HEK293 (cell line): ENCODE results near the gene SLC39A11.

ENCODE experiments used
- CTCF ChIA-PET: fragments of 350-600 bp; formaldehyde crosslinking; extraction: SDS; loops from one replicate; lab custom pipeline; 2021; ENCODE audit warnings: antibody characterized with exemption; lab: Yijun Ruan, JAX
- POLR2A ChIA-PET: fragments of 300-600 bp; formaldehyde crosslinking; extraction: SDS; loops from one replicate; lab custom pipeline; 2020; ENCODE audit warnings: antibody characterized with exemption, inconsistent platforms; lab: Yijun Ruan, JAX
- H3K27ac ChIP-seq: fragments of 200-500 bp; sonication (Bioruptor generic); 2 replicates; pipeline ENCODE4 v1.5.1; 2014; ENCODE audit warnings: low read depth, low read length, control low read depth, inconsistent platforms; ENCODE audit errors: extremely low read depth
- H3K36me3 ChIP-seq, 2 experiments: fragments of 200-500 bp in 1 of 2; sonication (Bioruptor generic) in 1 of 2; 1 replicate in 1 of 2; 2 replicates in 1 of 2; pipeline ENCODE4 v1.5.1; 2014 to 2017; ENCODE audit warnings: inconsistent platforms in 2 of 2, low read length in 2 of 2; ENCODE audit not compliant: control insufficient read depth in 2 of 2, insufficient read depth in 1 of 2
- H3K4me1 ChIP-seq: fragments of 200-500 bp; sonication (Bioruptor generic); 2 replicates; pipeline ENCODE4 v1.5.1; 2014; ENCODE audit warnings: mild to moderate bottlenecking, low read length, inconsistent platforms; ENCODE audit not compliant: control insufficient read depth, insufficient read depth
- H3K4me3 ChIP-seq: 2 replicates; pipeline ENCODE4 v1.5.1; 2011; ENCODE audit warnings: low read depth, mild to moderate bottlenecking, control low read depth, low read length, moderate library complexity
- H3K9me3 ChIP-seq: fragments of 200-500 bp; sonication (Bioruptor generic); 2 replicates; pipeline ENCODE4 v1.5.1; 2014; ENCODE audit warnings: low read depth, low read length, inconsistent platforms; ENCODE audit not compliant: control insufficient read depth, insufficient read depth
- BCL11B ChIP-seq: fragments of 450-650 bp; formaldehyde crosslinking; IDR thresholded peaks from 2 replicates; pipeline ENCODE4 v1.5.1; 2016; ENCODE audit warnings: low read depth, missing biosample characterization, missing genetic modification characterization
- HOXA7 ChIP-seq: sonication (generic); formaldehyde crosslinking; IDR thresholded peaks from 2 replicates; pipeline ENCODE4 v1.8.1; 2022; ENCODE audit warnings: missing genetic modification reagents, borderline replicate concordance
- HOXD13 ChIP-seq: sonication (generic); formaldehyde crosslinking; IDR thresholded peaks from 2 replicates; pipeline ENCODE4 v1.8.0; 2022; ENCODE audit warnings: missing genetic modification reagents, borderline replicate concordance
- IKZF3 ChIP-seq: fragments of 450-650 bp; IDR thresholded peaks from 2 replicates; pipeline ENCODE4 v1.5.0; 2018; ENCODE audit warnings: missing biosample characterization, mild to moderate bottlenecking, missing genetic modification characterization, moderate library complexity
- SCRT2 ChIP-seq: fragments of 450-650 bp; formaldehyde crosslinking; IDR thresholded peaks from 2 replicates; pipeline ENCODE4 v1.5.1; 2016; ENCODE audit warnings: missing biosample characterization, missing genetic modification characterization
- TRIM28 ChIP-seq: IDR thresholded peaks from 2 replicates; pipeline ENCODE4 v1.6.1; 2011; ENCODE audit warnings: low read length, control low read depth, borderline replicate concordance
- YY1 ChIP-seq: fragments of 450-650 bp; formaldehyde crosslinking; IDR thresholded peaks from 2 replicates; pipeline ENCODE4 v1.5.1; 2018; ENCODE audit warnings: missing biosample characterization, missing genetic modification characterization
- YY2 ChIP-seq: fragments of 450-650 bp; formaldehyde crosslinking; IDR thresholded peaks from 2 replicates; pipeline ENCODE4 v1.5.1; 2016; ENCODE audit warnings: missing biosample characterization, missing genetic modification characterization
- ZNF112 ChIP-seq: fragments of 450-650 bp; formaldehyde crosslinking; IDR thresholded peaks from 2 replicates; pipeline ENCODE4 v1.5.0; 2017; ENCODE audit warnings: missing biosample characterization, missing genetic modification characterization
- ZNF132 ChIP-seq: fragments of 450-650 bp; formaldehyde crosslinking; IDR thresholded peaks from 2 replicates; pipeline ENCODE4 v1.5.1; 2017; ENCODE audit warnings: missing biosample characterization, missing genetic modification characterization, borderline replicate concordance
- ZNF140 ChIP-seq: fragments of 450-650 bp; formaldehyde crosslinking; IDR thresholded peaks from 2 replicates; pipeline ENCODE4 v1.5.1; 2016; ENCODE audit warnings: missing biosample characterization, missing genetic modification characterization
- ZNF169 ChIP-seq: fragments of 450-650 bp; formaldehyde crosslinking; IDR thresholded peaks from 2 replicates; pipeline ENCODE4 v1.5.1; 2016; ENCODE audit warnings: missing biosample characterization, missing genetic modification characterization
- ZNF18 ChIP-seq: fragments of 450-650 bp; formaldehyde crosslinking; IDR thresholded peaks from 2 replicates; pipeline ENCODE4 v1.5.1; 2016; ENCODE audit warnings: missing biosample characterization, missing genetic modification characterization
- ZNF202 ChIP-seq: fragments of 450-650 bp; formaldehyde crosslinking; IDR thresholded peaks from 2 replicates; pipeline ENCODE4 v1.5.1; 2016; ENCODE audit warnings: missing biosample characterization, missing genetic modification characterization, borderline replicate concordance
- ZNF221 ChIP-seq: fragments of 450-650 bp; formaldehyde crosslinking; IDR thresholded peaks from 2 replicates; pipeline ENCODE4 v1.5.1; 2017; ENCODE audit warnings: missing biosample characterization, missing genetic modification characterization, borderline replicate concordance
- ZNF350 ChIP-seq: fragments of 450-650 bp; formaldehyde crosslinking; IDR thresholded peaks from 2 replicates; pipeline ENCODE4 v1.5.0; 2017; ENCODE audit warnings: missing biosample characterization, mild to moderate bottlenecking, missing genetic modification characterization
- ZNF473 ChIP-seq: fragments of 450-650 bp; formaldehyde crosslinking; IDR thresholded peaks from 2 replicates; pipeline ENCODE4 v1.5.1; 2017; ENCODE audit warnings: missing biosample characterization, missing genetic modification characterization
- ZNF48 ChIP-seq: fragments of 450-650 bp; formaldehyde crosslinking; IDR thresholded peaks from 2 replicates; pipeline ENCODE4 v1.5.1; 2016; ENCODE audit warnings: missing biosample characterization, missing genetic modification characterization
- ZNF518A ChIP-seq: fragments of 450-650 bp; formaldehyde crosslinking; conservative IDR thresholded peaks from 2 replicates; pipeline ENCODE4 v1.5.1; 2016; ENCODE audit warnings: low read depth, missing biosample characterization, missing genetic modification characterization
- ZNF596 ChIP-seq: fragments of 450-650 bp; IDR thresholded peaks from 2 replicates; pipeline ENCODE4 v1.5.0; 2018; ENCODE audit warnings: missing biosample characterization, mild to moderate bottlenecking, missing genetic modification characterization, moderate library complexity
- ZNF639 ChIP-seq: fragments of 450-650 bp; formaldehyde crosslinking; IDR thresholded peaks from 2 replicates; pipeline ENCODE4 v1.5.1; 2016; ENCODE audit warnings: missing biosample characterization, missing genetic modification characterization
- ZNF645 ChIP-seq: fragments of 450-650 bp; formaldehyde crosslinking; IDR thresholded peaks from 2 replicates; pipeline ENCODE4; 2016; ENCODE audit warnings: missing biosample characterization, missing genetic modification characterization
- TF ChIP-seq, protein P1 (sequence below): fragments of 450-650 bp; formaldehyde crosslinking; IDR thresholded peaks from 2 replicates; pipeline ENCODE4 v1.5.1; 2016; ENCODE audit warnings: missing biosample characterization, missing genetic modification characterization

The SLC39A11 gene

GRCh38 chr17:73122953-73123605 lies 30.6 kb upstream of the SLC39A11 start:
- no peaks in the 10 kb centered on the region for H3K36me3 ChIP-seq
- ChIA-PET POLR2A (interaction anchor here (1.1 kb wide), 1 partner anchor 109 kb away, joined by 4 read pairs; a partner anchor contains a TSS), CTCF (interaction anchor here (0.6 to 2.5 kb wide), 5 partner anchors 11 to 397 kb away, joined by 3 to 8 read pairs (median 4); no protein-coding TSS in a partner anchor)
- H3K9me3 ChIP-seq, result no peaks in the 10 kb centered on the region
- H3K27ac ChIP-seq, result no peak overlapping the region
- no peak for TF ChIP-seq ZNF350 (tag by site-specific recombination)
- no peak for TF ChIP-seq ZNF112 (tag by site-specific recombination)
- TF ChIP-seq ZNF18 (tag by site-specific recombination), result no peak
- no peak for TF ChIP-seq BCL11B (tag by site-specific recombination)
- no peak for TF ChIP-seq ZNF518A (tag by site-specific recombination)
- no peak overlapping the region for H3K4me3 ChIP-seq
- no peaks in the 10 kb centered on the region for H3K4me1 ChIP-seq

DNA sequence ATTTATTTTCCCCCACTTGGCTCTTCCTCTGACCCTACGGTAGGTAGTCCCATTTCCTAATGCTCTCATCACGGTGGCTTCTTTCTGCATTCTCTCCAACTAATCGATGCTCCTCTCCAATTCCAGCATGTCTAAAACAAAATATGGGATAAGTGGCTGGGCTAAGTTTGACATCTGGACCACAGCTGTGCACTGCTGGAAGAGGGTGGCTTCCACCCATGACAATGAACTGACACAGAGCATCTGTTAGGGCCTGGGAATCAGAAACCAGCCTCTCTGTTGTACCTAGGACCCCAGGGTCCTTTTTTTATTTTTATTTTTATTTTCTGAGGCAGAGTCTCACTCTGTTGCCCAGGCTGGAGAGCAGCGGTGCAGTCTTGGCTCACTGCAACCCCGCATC lies 29.0 kb upstream of the SLC39A11 start:
- H3K9me3 ChIP-seq, result no peaks in the 10 kb centered on the region
- no peak overlapping the region for H3K4me3 ChIP-seq
- no peak overlapping the region for H3K27ac ChIP-seq
- no peaks in the 10 kb centered on the region for H3K4me1 ChIP-seq
- no peaks in the 10 kb centered on the region for H3K36me3 ChIP-seq
- ChIA-PET CTCF (no interaction called here), POLR2A (no interaction called here)
- TF ChIP-seq YY1 (tag by site-specific recombination), result no peak
- no peak for TF ChIP-seq ZNF473 (tag by site-specific recombination)
- no peak for TF ChIP-seq ZNF596 (tag by site-specific recombination)
- TF ChIP-seq ZNF639 (tag by site-specific recombination), result no peak
- no peak for TF ChIP-seq TRIM28
- no peak for TF ChIP-seq ZNF169
- TF ChIP-seq ZNF48 (tag by site-specific recombination), result no peak
- TF ChIP-seq YY2 (tag by site-specific recombination), result no peak
- no peak for TF ChIP-seq ZNF221 (tag by site-specific recombination)
- no peak for TF ChIP-seq IKZF3 (tag by site-specific recombination)
- no peak for TF ChIP-seq HOXA7
- TF ChIP-seq SCRT2 (tag by site-specific recombination), result no peak
- TF ChIP-seq ZNF202 (tag by site-specific recombination), result no peak
- no peak for TF ChIP-seq HOXD13 (CRISPR knock-in tag)
- TF ChIP-seq, protein P1, sequence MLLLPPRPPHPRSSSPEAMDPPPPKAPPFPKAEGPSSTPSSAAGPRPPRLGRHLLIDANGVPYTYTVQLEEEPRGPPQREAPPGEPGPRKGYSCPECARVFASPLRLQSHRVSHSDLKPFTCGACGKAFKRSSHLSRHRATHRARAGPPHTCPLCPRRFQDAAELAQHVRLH (tag by site-specific recombination), result no peak
- TF ChIP-seq ZNF140, result no peak
- TF ChIP-seq ZNF132 (tag by site-specific recombination), result no peak
- no peak for TF ChIP-seq ZNF645 (tag by site-specific recombination)
